IPS-20b (cell line): ENCODE results near the gene SH3PXD2A.

Experiments
- H3K27ac ChIP-seq: one replicate; pipeline ENCODE4 v1.5.1; 2013; ENCODE audit warnings: low read length
- H3K27me3 ChIP-seq: 2 replicates; pipeline ENCODE4 v1.6.1; 2013; ENCODE audit warnings: mild to moderate bottlenecking, low read length, inconsistent platforms; ENCODE audit not compliant: insufficient read depth
- H3K36me3 ChIP-seq: 2 replicates; pipeline ENCODE4 v1.6.1; 2013; ENCODE audit warnings: low read depth, mild to moderate bottlenecking, inconsistent platforms, low read length, moderate library complexity; ENCODE audit not compliant: insufficient read depth
- H3K4me1 ChIP-seq: 2 replicates; pipeline ENCODE4 v1.6.1; 2013; ENCODE audit warnings: mild to moderate bottlenecking, control low read depth, inconsistent platforms, low read length, moderate library complexity; ENCODE audit not compliant: insufficient read depth
- H3K4me3 ChIP-seq: 2 replicates; pipeline ENCODE4 v1.5.1; 2013; ENCODE audit warnings: mild to moderate bottlenecking, low read length, inconsistent platforms
- H3K9ac ChIP-seq: 2 replicates; pipeline ENCODE4 v1.6.1; 2013; ENCODE audit warnings: low read depth, mild to moderate bottlenecking, inconsistent platforms, low read length, moderate library complexity
- H3K9me3 ChIP-seq: 2 replicates; pipeline ENCODE4 v1.6.1; 2013; ENCODE audit warnings: mild to moderate bottlenecking, low read depth, low read length, inconsistent platforms; ENCODE audit not compliant: insufficient read depth

Gene SH3PXD2A

GRCh38 chr10:103687718-103688117 lies 167.7 kb downstream of the SH3PXD2A start:
- H3K27me3 ChIP-seq: peaks cover 31% of the 10 kb centered on the region
- H3K36me3 ChIP-seq: no peaks in the 10 kb centered on the region
- H3K27ac ChIP-seq: no peak overlapping the region
- H3K9ac ChIP-seq: no peak overlapping the region
- H3K9me3 ChIP-seq: no peaks in the 10 kb centered on the region
- H3K4me1 ChIP-seq: peaks cover 4% of the 10 kb centered on the region; the same call in 1 of the 2 replicates
- no peak overlapping the region for H3K4me3 ChIP-seq

- H3K27ac ChIP-seq: no peak overlapping the region
- H3K4me3 ChIP-seq: no peak overlapping the region
- H3K9ac ChIP-seq: no peak overlapping the region
- no peaks in the 10 kb centered on the region for H3K9me3 ChIP-seq
- peaks cover 4% of the 10 kb centered on the region; the same call in 1 of the 2 replicates for H3K4me1 ChIP-seq
- peaks cover 26% of the 10 kb centered on the region for H3K27me3 ChIP-seq
- no peaks in the 10 kb centered on the region for H3K36me3 ChIP-seq
Observed at GRCh38 chr10:103687172-103687571, 168.2 kb downstream of the SH3PXD2A start.

- H3K27ac ChIP-seq: no peak overlapping the region
Observed at GRCh38 chr10:103685880-103686669, 169.3 kb downstream of the SH3PXD2A start.

DNA sequence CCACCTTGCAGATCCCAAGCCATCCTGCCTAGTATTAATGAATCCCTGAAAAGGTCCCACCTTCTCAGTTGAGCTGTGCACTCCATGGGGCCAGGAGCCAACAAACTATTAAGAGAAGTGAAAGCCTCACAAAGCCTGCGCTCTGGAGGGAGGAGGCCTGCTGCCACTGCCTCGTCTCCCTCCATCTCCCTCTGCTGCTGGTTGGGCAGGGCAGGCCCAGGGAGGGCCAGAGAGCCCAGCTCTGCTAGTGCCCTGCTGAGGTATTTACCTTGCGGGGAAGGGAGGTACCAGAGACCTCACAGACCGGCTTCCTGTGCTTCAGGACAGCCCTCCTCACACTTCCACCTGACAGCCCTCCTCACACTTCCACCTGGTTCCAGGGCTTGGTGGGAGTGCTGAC lies 171.5 kb downstream of the SH3PXD2A start:
- no peaks in the 10 kb centered on the region for H3K36me3 ChIP-seq
- H3K27me3 ChIP-seq: no peaks in the 10 kb centered on the region
- H3K27ac ChIP-seq: no peak overlapping the region
- no peak overlapping the region for H3K9ac ChIP-seq
- H3K9me3 ChIP-seq: no peaks in the 10 kb centered on the region
- peaks cover 4% of the 10 kb centered on the region; the same call in 1 of the 2 replicates for H3K4me1 ChIP-seq
- H3K4me3 ChIP-seq: no peak overlapping the region

More at GRCh38 chr10:103685880-103686669, 169.3 kb downstream of the SH3PXD2A start:
- Histone ChIP-seq H3K9me3 (no peaks in the 10 kb centered on the region), H3K4me1 (peaks cover 4% of the 10 kb centered on the region; the same call in 1 of the 2 replicates), H3K4me3 (no peak overlapping the region), H3K9ac (no peak overlapping the region), H3K36me3 (no peaks in the 10 kb centered on the region), H3K27me3 (peaks cover 15% of the 10 kb centered on the region)

DNA sequence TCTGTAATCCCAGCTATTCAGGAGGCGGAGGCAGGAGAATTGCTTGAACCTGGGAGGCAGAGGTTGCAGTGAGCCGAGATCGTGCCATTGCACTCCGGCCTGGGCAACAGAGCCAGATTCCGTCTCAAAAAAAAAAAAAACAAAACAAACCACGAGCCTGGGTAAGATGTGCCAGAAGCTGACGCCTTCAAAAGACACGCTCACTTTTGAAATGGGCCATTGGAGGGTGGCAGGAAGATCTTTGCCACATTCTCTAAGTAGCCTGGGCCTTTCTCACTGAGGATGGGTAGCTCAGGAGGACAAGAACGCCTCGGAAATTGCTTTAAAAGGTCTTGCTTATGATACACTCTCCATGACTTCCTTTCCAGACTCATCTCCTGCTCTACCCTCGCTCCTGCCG lies 172.7 kb downstream of the SH3PXD2A start:
- no peak overlapping the region for H3K27ac ChIP-seq
- no peaks in the 10 kb centered on the region for H3K9me3 ChIP-seq
- H3K4me1 ChIP-seq: peaks cover 4% of the 10 kb centered on the region; the same call in 1 of the 2 replicates
- no peak overlapping the region for H3K4me3 ChIP-seq
- no peaks in the 10 kb centered on the region for H3K36me3 ChIP-seq
- no peaks in the 10 kb centered on the region for H3K27me3 ChIP-seq
- H3K9ac ChIP-seq: no peak overlapping the region

DNA sequence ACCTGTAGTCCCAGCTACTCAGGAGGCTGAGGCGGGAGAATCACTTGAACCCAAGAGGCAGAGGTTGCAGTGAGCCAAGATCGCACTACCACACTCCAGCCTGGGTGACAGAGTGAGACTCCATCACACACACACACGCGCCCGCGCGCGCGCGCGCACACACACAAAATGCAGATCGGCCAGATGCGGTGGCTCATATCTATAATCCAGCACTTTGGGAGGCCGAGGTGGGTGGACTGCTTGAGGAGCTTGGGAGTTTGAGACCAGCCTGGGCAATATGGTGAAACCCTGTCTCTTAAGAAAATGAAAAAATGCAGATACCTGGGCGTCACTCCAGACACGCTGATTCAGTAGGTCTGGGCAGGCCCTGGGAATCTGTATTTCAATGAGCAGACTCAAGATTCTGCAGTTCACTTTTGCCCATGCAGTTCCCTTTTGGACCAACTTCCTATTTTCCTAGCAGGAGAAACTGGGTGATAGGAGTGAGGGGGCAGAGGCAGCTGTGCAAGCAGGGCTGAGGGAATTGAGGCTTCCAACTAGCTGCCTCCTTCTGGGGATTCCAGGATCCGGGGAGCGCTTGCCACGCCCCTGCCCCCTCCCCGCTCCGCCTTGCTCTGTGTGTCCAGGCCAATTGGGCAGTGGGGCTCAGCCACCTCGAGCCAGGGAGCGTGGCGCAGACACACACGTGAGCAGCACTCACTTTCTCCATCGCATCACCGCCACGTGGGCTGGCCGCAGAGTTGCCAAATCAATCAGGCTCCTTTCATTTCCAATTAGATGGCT lies 173.6 kb downstream of the SH3PXD2A start:
- Histone ChIP-seq H3K4me1 (peaks cover 4% of the 10 kb centered on the region; the same call in 1 of the 2 replicates), H3K9ac (no peak overlapping the region), H3K27me3 (no peaks in the 10 kb centered on the region), H3K27ac (no peak overlapping the region), H3K9me3 (no peaks in the 10 kb centered on the region), H3K36me3 (no peaks in the 10 kb centered on the region), H3K4me3 (no peak overlapping the region)

GRCh38 chr10:103680869-103681236 lies 174.5 kb downstream of the SH3PXD2A start:
- no peaks in the 10 kb centered on the region for H3K27me3 ChIP-seq
- H3K4me3 ChIP-seq: no peak overlapping the region
- no peak overlapping the region for H3K27ac ChIP-seq
- H3K9me3 ChIP-seq: no peaks in the 10 kb centered on the region
- H3K36me3 ChIP-seq: no peaks in the 10 kb centered on the region
- no peak overlapping the region for H3K9ac ChIP-seq
- peaks cover 3% of the 10 kb centered on the region; the same call in 1 of the 2 replicates for H3K4me1 ChIP-seq

- H3K9ac ChIP-seq: no peak overlapping the region
- H3K36me3 ChIP-seq: no peaks in the 10 kb centered on the region
- no peak overlapping the region for H3K27ac ChIP-seq
- H3K27me3 ChIP-seq: no peaks in the 10 kb centered on the region
- H3K9me3 ChIP-seq: no peaks in the 10 kb centered on the region
- H3K4me3 ChIP-seq: no peak overlapping the region
- H3K4me1 ChIP-seq: no peaks in the 10 kb centered on the region; the same call in 1 of the 2 replicates
Observed at GRCh38 chr10:103679096-103679790, 176.1 kb downstream of the SH3PXD2A start.

- no peak overlapping the region for H3K27ac ChIP-seq
- no peaks in the 10 kb centered on the region; the same call in 1 of the 2 replicates for H3K4me1 ChIP-seq
- H3K36me3 ChIP-seq: no peaks in the 10 kb centered on the region
- no peak overlapping the region for H3K9ac ChIP-seq
- no peaks in the 10 kb centered on the region for H3K9me3 ChIP-seq
- no peaks in the 10 kb centered on the region for H3K27me3 ChIP-seq
- H3K4me3 ChIP-seq: no peak overlapping the region
Observed at GRCh38 chr10:103678178-103678526, 177.2 kb downstream of the SH3PXD2A start.

DNA sequence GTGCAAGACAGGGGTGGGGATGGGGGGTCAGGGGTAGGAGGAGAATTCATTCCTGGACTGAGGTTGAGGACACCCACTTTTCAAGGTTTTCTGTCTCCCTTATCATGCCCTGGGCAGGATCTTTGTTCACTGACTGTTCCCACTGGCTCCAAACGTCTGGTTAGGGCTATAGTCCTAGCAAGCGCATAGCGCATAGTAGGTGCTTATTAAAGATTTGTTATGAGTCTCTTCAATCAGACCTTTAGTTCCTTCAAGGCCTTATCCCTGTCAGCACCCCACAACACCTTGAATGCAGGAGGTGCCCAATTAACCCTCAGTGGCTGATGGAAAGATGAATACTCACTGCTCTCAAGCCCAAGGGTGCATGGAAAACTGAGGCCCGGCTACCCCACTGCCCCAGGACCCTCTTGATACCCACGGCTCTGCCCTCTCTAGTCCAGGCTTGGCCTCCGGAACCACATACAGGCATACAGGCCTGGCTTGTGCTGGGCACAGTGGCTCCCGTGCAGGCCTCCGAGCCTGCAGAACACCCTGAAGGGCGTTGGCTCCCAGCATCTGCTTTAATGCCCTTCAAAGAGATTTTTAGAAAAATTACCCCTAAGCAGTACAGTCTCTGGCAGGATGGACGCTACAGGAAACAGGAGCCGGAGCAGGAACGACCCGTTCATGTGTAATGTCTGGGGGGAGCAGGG lies 177.7 kb downstream of the SH3PXD2A start:
- Histone ChIP-seq H3K4me1 (no peaks in the 10 kb centered on the region; the same call in 1 of the 2 replicates), H3K27ac (no peak overlapping the region), H3K9me3 (no peaks in the 10 kb centered on the region), H3K9ac (no peak overlapping the region), H3K4me3 (no peak overlapping the region), H3K36me3 (no peaks in the 10 kb centered on the region), H3K27me3 (no peaks in the 10 kb centered on the region)

DNA sequence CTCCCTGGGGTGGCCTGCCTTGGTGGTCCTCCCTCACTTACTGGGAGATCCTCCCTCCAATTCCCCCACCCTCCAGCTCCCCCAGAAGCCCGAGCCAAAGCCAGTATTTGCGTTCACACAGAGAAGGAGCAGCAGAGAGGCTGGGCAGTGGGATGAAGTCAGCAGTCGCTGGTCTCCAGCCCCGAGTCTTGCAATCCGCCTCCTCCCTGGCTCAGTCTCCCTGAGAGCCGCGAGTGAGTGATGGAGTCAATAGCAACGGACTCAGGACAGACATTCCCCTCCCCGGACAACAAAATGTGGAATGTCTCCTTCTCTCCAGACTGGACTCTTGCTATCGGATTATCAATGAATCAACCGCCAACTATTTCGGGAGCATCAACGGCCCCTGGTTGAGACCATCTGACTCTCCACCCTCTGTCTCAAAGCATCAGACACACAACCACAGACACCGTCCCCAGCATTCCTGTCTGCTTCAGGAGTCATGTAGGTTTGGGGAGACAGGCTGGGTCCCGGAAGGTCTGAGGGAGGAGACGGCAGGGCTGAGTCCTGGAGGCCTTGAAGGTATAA lies 178.4 kb downstream of the SH3PXD2A start:
- no peaks in the 10 kb centered on the region for H3K9me3 ChIP-seq
- H3K27me3 ChIP-seq: no peaks in the 10 kb centered on the region
- no peak overlapping the region for H3K9ac ChIP-seq
- no peak overlapping the region for H3K4me3 ChIP-seq
- no peaks in the 10 kb centered on the region; the same call in 1 of the 2 replicates for H3K4me1 ChIP-seq
- no peaks in the 10 kb centered on the region for H3K36me3 ChIP-seq
- no peak overlapping the region for H3K27ac ChIP-seq
